HCT116 (cell line): ENCODE measurements around the gene HPN. TPM values are rescaled to one million over a fixed set of nuclear protein-coding genes. Genes with fewer than 3 reads are reported as not detected.

Experiments used
- ATAC-seq: fragments of 200-7000 bp; cut with Tn5 transposase; 2 replicates; pipeline ENCODE4 v1.9.1; 2020; ENCODE audit warnings: mild to moderate bottlenecking, moderate library complexity
- BruUV-seq: library from RNA; stranded (reverse); fragments of 400-500 nt; replicated peaks from 2 replicates; lab custom pipeline; 2021; lab: Mats Ljungman, UMichigan
- CTCF ChIA-PET: fragments of 300-600 bp; sonication (Branson Sonifier 250); formaldehyde crosslinking; loops from one replicate; lab custom pipeline; 2021; ENCODE audit warnings: antibody characterized with exemption; lab: Charles Lee
- POLR2A ChIA-PET: fragments of 300-600, 350-600 bp; sonication (Branson Sonifier 250); formaldehyde crosslinking; loops from one replicate; lab custom pipeline; 2021; ENCODE audit warnings: antibody characterized with exemption; lab: Charles Lee
- RAD21 ChIA-PET, 2 experiments: fragments of 300-600 bp; sonication (Branson Sonifier 250); formaldehyde crosslinking; loops; one replicate each; lab custom pipeline; 2023; ENCODE audit warnings: low total read pairs in 2 of 2; ENCODE audit not compliant: uncharacterized antibody in 2 of 2, unreplicated experiment in 2 of 2, low non-redundant PET in 1 of 2; lab: Charles Lee
- DNase-seq: peaks from one replicate; pipeline ENCODE4 v3.0.0-alpha.2; 2010; ENCODE audit warnings: low read depth, low spot score
- H2AFZ ChIP-seq: fragments of 200-600 bp; shearing (Covaris generic), sonication (generic); 2 replicates; pipeline ENCODE4 v1.6.1; 2017; ENCODE audit warnings: low read depth, mixed run types, mixed read lengths, antibody characterized with exemption, low read length; ENCODE audit not compliant: poor library complexity, severe bottlenecking
- H3K27ac ChIP-seq: 2 replicates; pipeline ENCODE4 v1.5.1; 2012; ENCODE audit warnings: low read depth, low read length
- H3K27me3 ChIP-seq: fragments of 200-600 bp; sonication (generic); 2 replicates; pipeline ENCODE4 v1.6.1; 2016; ENCODE audit warnings: mixed run types, low read length, mixed read lengths; ENCODE audit not compliant: insufficient read depth
- H3K36me3 ChIP-seq, 2 experiments: fragments of 200-500 bp in 1 of 2; fragments of 200-600 bp in 1 of 2; sonication (Bioruptor generic) in 1 of 2; sonication (generic) in 1 of 2; 2 replicates each; pipeline versions ENCODE4 v1.5.1 to v1.6.1; 2014 to 2016; ENCODE audit warnings: low read length in 2 of 2, inconsistent platforms in 1 of 2, mixed read lengths in 1 of 2, mixed run types in 1 of 2; ENCODE audit not compliant: insufficient read depth in 2 of 2, control insufficient read depth in 1 of 2
- H3K4me1 ChIP-seq, 2 experiments: fragments of 200-600 bp in 1 of 2; sonication (generic) in 1 of 2; 2 replicates each; pipeline versions ENCODE4 v1.5.1 to v1.6.1; 2012 to 2017; ENCODE audit warnings: low read length in 2 of 2, inconsistent platforms in 1 of 2, mild to moderate bottlenecking in 1 of 2, mixed read lengths in 1 of 2, mixed run types in 1 of 2, moderate library complexity in 1 of 2; ENCODE audit not compliant: insufficient read depth in 2 of 2, control insufficient read depth in 1 of 2
- H3K4me2 ChIP-seq: fragments of 200-600 bp; sonication (generic); 2 replicates; pipeline ENCODE4 v1.6.1; 2017; ENCODE audit warnings: mixed run types, low read length, mixed read lengths
- H3K4me3 ChIP-seq, 2 experiments: fragments of 200-600 bp in 1 of 2; sonication (generic) in 1 of 2; replicated peaks in 1 of 2; 2 replicates each; pipeline ENCODE4 v1.5.1; 2011 to 2016; ENCODE audit warnings: low read length in 2 of 2, control low read depth in 1 of 2, low read depth in 1 of 2, mild to moderate bottlenecking in 1 of 2, mixed read lengths in 1 of 2, mixed run types in 1 of 2
- H3K79me2 ChIP-seq: fragments of 200-600 bp; sonication (generic); 2 replicates; pipeline ENCODE4 v1.6.1; 2017; ENCODE audit warnings: mild to moderate bottlenecking, mixed run types, low read length, moderate library complexity, mixed read lengths; ENCODE audit not compliant: insufficient read depth
- H3K9ac ChIP-seq: fragments of 200-600 bp; sonication (generic); 2 replicates; pipeline ENCODE4 v1.6.1; 2016; ENCODE audit warnings: low read length, mixed read lengths
- H3K9me2 ChIP-seq: fragments of 200-600 bp; sonication (generic), shearing (Covaris generic); 2 replicates; pipeline ENCODE4 v1.6.1; 2017; ENCODE audit warnings: mixed run types, mild to moderate bottlenecking, moderate library complexity; ENCODE audit not compliant: insufficient read depth
- H3K9me3 ChIP-seq, 2 experiments: fragments of 200-500 bp in 1 of 2; fragments of 200-600 bp in 1 of 2; sonication (Bioruptor generic) in 1 of 2; sonication (generic) in 1 of 2; 2 replicates each; pipeline ENCODE4 v1.6.1; 2014 to 2017; ENCODE audit warnings: low read length in 2 of 2, mixed read lengths in 2 of 2, inconsistent platforms in 1 of 2, low read depth in 1 of 2, mild to moderate bottlenecking in 1 of 2, mixed run types in 1 of 2, moderate library complexity in 1 of 2; ENCODE audit not compliant: control insufficient read depth in 1 of 2, insufficient read depth in 1 of 2
- H4K20me1 ChIP-seq: fragments of 200-600 bp; sonication (generic), shearing (Covaris generic); 2 replicates; pipeline ENCODE4 v1.6.1; 2017; ENCODE audit warnings: mixed run types, mild to moderate bottlenecking, moderate library complexity; ENCODE audit not compliant: insufficient read depth
- CBX3 ChIP-seq: IDR thresholded peaks from 2 replicates; pipeline ENCODE4 v1.6.1; 2012; ENCODE audit warnings: low read depth
- ELF1 ChIP-seq: IDR thresholded peaks from 2 replicates; pipeline ENCODE4 v1.6.1; 2012; ENCODE audit warnings: low read depth, borderline replicate concordance
- EZH2 ChIP-seq: fragments of 200-600 bp; sonication (generic); IDR thresholded peaks from 2 replicates; pipeline ENCODE4 v1.6.1; 2017; ENCODE audit warnings: antibody characterized with exemption, mixed run types
- MAX ChIP-seq: IDR thresholded peaks from 2 replicates; pipeline ENCODE4 v1.6.1; 2012
- POLR2AphosphoS5 ChIP-seq: IDR thresholded peaks from 2 replicates; pipeline ENCODE4 v1.6.1; 2011; ENCODE audit warnings: mild to moderate bottlenecking, low read depth, low read length, moderate library complexity
- ZNF274 ChIP-seq: fragments of 200-500 bp; sonication (Bioruptor generic); IDR thresholded peaks from 2 replicates; pipeline ENCODE4 v1.6.1; 2014; ENCODE audit warnings: mild to moderate bottlenecking, low read depth, low read length, inconsistent platforms
- intact Hi-C: fragments of 100-400 bp; cut with micrococcal nuclease; formaldehyde crosslinking; loops from 2 replicates; pipeline ENCODE4 v1.10.0; 2022
- total RNA-seq: library from RNA; stranded (reverse); gene quantifications from one replicate; pipeline ENCODE4 v1.2.1, GENCODE V29; 2021; ENCODE audit not compliant: unreplicated experiment
- TF ChIP-seq, protein P1 (sequence below): IDR thresholded peaks from 2 replicates; pipeline ENCODE4 v1.6.1; 2012; ENCODE audit warnings: low read depth
- TF ChIP-seq, protein P2 (sequence below): IDR thresholded peaks from 2 replicates; pipeline ENCODE4 v1.6.1; 2012
- TF ChIP-seq, protein P3 (sequence below), 3 experiments: fragments of 200-600 bp in 1 of 3; sonication (generic) in 1 of 3; IDR thresholded peaks in 2 of 3; conservative IDR thresholded peaks in 1 of 3; 2 replicates each; pipeline ENCODE4 v1.5.1; 2012 to 2017; ENCODE audit warnings: low read depth in 2 of 3, low read length in 2 of 3, antibody characterized with exemption in 1 of 3, borderline replicate concordance in 1 of 3, control low read depth in 1 of 3, mild to moderate bottlenecking in 1 of 3, mixed read lengths in 1 of 3, mixed run types in 1 of 3, moderate library complexity in 1 of 3; ENCODE audit not compliant: insufficient read depth in 1 of 3

HPN gene
- total RNA-seq, 1 experiment from 2014 or later, result 0.32 TPM

GRCh38 chr19:35089554-35089953 lies 48.0 kb downstream of the HPN start:
- Histone ChIP-seq H3K79me2 (no peaks in the 10 kb centered on the region), H2AFZ (no peak overlapping the region), H3K4me2 (no peak overlapping the region), H3K36me3 (no peaks in the 10 kb centered on the region), H3K9me3 (no peaks in the 10 kb centered on the region), H3K9me2 (no peaks in the 10 kb centered on the region), H3K27ac (no peak overlapping the region), H3K4me3 (no peak overlapping the region), H3K27me3 (no peaks in the 10 kb centered on the region), H4K20me1 (no peaks in the 10 kb centered on the region), H3K4me1 (peaks cover 0 to 17% of the 10 kb centered on the region in 2 experiments; a peak in 2 of 4 replicates), H3K9ac (no peak overlapping the region)
- no TSS peak for BruUV-seq
- intact Hi-C loops, result no loop called here
- ChIA-PET RAD21 (no interaction called here), POLR2A (no interaction called here), CTCF (interaction anchor here (1.0 kb wide), 1 partner anchor 9 kb away, joined by 3 read pairs; no protein-coding TSS in a partner anchor)
- no peak for ATAC-seq
- TF ChIP-seq MAX (no peak), EZH2 (no peak), ELF1 (no peak), CBX3 (no peak), POLR2AphosphoS5 (no peak), ZNF274 (no peak)
- TF ChIP-seq, protein P1, sequence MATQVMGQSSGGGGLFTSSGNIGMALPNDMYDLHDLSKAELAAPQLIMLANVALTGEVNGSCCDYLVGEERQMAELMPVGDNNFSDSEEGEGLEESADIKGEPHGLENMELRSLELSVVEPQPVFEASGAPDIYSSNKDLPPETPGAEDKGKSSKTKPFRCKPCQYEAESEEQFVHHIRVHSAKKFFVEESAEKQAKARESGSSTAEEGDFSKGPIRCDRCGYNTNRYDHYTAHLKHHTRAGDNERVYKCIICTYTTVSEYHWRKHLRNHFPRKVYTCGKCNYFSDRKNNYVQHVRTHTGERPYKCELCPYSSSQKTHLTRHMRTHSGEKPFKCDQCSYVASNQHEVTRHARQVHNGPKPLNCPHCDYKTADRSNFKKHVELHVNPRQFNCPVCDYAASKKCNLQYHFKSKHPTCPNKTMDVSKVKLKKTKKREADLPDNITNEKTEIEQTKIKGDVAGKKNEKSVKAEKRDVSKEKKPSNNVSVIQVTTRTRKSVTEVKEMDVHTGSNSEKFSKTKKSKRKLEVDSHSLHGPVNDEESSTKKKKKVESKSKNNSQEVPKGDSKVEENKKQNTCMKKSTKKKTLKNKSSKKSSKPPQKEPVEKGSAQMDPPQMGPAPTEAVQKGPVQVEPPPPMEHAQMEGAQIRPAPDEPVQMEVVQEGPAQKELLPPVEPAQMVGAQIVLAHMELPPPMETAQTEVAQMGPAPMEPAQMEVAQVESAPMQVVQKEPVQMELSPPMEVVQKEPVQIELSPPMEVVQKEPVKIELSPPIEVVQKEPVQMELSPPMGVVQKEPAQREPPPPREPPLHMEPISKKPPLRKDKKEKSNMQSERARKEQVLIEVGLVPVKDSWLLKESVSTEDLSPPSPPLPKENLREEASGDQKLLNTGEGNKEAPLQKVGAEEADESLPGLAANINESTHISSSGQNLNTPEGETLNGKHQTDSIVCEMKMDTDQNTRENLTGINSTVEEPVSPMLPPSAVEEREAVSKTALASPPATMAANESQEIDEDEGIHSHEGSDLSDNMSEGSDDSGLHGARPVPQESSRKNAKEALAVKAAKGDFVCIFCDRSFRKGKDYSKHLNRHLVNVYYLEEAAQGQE, result no peak
- TF ChIP-seq, protein P2, sequence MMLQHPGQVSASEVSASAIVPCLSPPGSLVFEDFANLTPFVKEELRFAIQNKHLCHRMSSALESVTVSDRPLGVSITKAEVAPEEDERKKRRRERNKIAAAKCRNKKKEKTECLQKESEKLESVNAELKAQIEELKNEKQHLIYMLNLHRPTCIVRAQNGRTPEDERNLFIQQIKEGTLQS, result no peak
- TF ChIP-seq, protein P3, sequence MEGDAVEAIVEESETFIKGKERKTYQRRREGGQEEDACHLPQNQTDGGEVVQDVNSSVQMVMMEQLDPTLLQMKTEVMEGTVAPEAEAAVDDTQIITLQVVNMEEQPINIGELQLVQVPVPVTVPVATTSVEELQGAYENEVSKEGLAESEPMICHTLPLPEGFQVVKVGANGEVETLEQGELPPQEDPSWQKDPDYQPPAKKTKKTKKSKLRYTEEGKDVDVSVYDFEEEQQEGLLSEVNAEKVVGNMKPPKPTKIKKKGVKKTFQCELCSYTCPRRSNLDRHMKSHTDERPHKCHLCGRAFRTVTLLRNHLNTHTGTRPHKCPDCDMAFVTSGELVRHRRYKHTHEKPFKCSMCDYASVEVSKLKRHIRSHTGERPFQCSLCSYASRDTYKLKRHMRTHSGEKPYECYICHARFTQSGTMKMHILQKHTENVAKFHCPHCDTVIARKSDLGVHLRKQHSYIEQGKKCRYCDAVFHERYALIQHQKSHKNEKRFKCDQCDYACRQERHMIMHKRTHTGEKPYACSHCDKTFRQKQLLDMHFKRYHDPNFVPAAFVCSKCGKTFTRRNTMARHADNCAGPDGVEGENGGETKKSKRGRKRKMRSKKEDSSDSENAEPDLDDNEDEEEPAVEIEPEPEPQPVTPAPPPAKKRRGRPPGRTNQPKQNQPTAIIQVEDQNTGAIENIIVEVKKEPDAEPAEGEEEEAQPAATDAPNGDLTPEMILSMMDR (IDR thresholded peaks at IDR 0.05 in 2 of 3, conservative IDR thresholded peaks at IDR 0.05 in 1 of 3; ENCODE audit: borderline replicate concordance in 1 of 3, insufficient read depth in 1 of 3, low read depth in 2 of 3, low read length in 2 of 3), result no peak
- DNase-seq, result no peak
